ENCODE results near the gene SPACA7. TPM values are rescaled to one million over a fixed set of nuclear protein-coding genes. Genes with fewer than 3 reads are reported as not detected.

SPACA7 gene
- polyA plus RNA-seq, 3 donors = not detected

DNA sequence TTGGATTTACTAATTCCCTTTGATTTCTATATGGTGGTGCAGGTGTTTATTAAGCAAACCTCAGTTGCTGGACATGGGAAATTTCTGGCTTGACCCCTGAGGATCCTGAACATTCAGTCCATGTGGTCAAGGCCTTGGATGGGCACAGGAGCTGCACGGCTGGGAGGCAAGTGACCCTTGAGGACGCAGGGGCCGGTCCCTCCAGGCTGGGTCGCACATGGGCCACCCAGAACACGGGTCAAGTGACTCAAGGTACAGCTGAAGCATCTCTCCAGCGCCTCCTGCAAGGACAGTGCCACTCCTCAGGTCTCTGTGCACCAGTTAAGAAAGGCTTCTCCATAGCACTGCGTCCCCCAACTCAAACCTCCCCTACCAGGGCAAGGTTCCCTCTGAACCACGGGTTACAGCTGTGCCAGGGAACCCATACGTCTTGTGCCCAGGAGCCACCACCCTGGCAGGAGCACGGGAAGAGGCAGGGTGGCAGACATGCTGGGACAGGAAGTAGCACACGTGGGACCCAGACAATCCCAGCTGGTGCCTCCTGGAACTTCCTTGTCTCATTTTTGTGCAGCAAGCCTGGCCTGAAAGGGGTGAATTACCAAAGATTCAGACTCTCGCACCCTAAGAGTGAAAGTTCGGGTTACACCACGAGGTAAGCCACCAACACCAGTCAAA is 93.1 kb downstream of the SPACA7 start:
- peaks cover 0 to 4% (median 3%) of the 10 kb centered on the region in 3 donors for H3K27me3 Mint-ChIP-seq (ENCODE audit: low read depth in 3 of 3)
- H3K4me3 Mint-ChIP-seq = no peak overlapping the region
- no peaks in the 10 kb centered on the region for H3K4me1 Mint-ChIP-seq

GRCh38 chr13:112473818-112474217 is 97.7 kb downstream of the SPACA7 start:
- no peaks in the 10 kb centered on the region for H3K79me2 ChIP-seq (ENCODE audit: insufficient read depth, low read length)
- no peak overlapping the region for H3K27ac ChIP-seq (ENCODE audit: low read depth in 1 of 2, low read length in 2 of 2)
- H2AFZ ChIP-seq (ENCODE audit: insufficient read depth, low read depth, low read length, poor library complexity, severe bottlenecking) = no peak overlapping the region
- peaks cover 0 to 2% of the 10 kb centered on the region in 2 donors for H3K36me3 Mint-ChIP-seq
- no peaks in the 10 kb centered on the region for H3K4me1 ChIP-seq (ENCODE audit: control insufficient read depth in 1 of 2, insufficient read depth in 2 of 2, low read length in 2 of 2)
- no peak for DNase-seq
- peaks cover 2 to 20% (median 7%) of the 10 kb centered on the region in 7 donors for H3K9me3 Mint-ChIP-seq
- H3K9me3 ChIP-seq (replicated peaks in 1 of 2; ENCODE audit: control insufficient read depth in 1 of 2, insufficient read depth in 1 of 2, low read length in 2 of 2) = no peaks in the 10 kb centered on the region
- peaks cover 2 to 4% (median 3%) of the 10 kb centered on the region in 3 donors for H3K27me3 Mint-ChIP-seq (ENCODE audit: low read depth in 3 of 3)
- no peak overlapping the region for H3K4me2 ChIP-seq (replicated peaks; ENCODE audit: extremely low read depth, low read length, poor library complexity, severe bottlenecking)
- no peak overlapping the region for H3K9ac ChIP-seq (ENCODE audit: insufficient read depth, low read length, poor library complexity, severe bottlenecking)
- no peak overlapping the region for H3K27ac Mint-ChIP-seq
- 100% methylated on average over 1 of the region's 5 CpGs for WGBS (ENCODE audit: insufficient coverage)
- intact Hi-C loops (cut with micrococcal nuclease) = no loop called here
- TF ChIP-seq, protein P1, sequence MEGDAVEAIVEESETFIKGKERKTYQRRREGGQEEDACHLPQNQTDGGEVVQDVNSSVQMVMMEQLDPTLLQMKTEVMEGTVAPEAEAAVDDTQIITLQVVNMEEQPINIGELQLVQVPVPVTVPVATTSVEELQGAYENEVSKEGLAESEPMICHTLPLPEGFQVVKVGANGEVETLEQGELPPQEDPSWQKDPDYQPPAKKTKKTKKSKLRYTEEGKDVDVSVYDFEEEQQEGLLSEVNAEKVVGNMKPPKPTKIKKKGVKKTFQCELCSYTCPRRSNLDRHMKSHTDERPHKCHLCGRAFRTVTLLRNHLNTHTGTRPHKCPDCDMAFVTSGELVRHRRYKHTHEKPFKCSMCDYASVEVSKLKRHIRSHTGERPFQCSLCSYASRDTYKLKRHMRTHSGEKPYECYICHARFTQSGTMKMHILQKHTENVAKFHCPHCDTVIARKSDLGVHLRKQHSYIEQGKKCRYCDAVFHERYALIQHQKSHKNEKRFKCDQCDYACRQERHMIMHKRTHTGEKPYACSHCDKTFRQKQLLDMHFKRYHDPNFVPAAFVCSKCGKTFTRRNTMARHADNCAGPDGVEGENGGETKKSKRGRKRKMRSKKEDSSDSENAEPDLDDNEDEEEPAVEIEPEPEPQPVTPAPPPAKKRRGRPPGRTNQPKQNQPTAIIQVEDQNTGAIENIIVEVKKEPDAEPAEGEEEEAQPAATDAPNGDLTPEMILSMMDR (IDR thresholded peaks at IDR 0.05) = no peak
- no peaks in the 10 kb centered on the region for H3K27me3 ChIP-seq (ENCODE audit: control insufficient read depth in 2 of 2, insufficient read depth in 2 of 2, low read length in 2 of 2)
- H3K4me3 ChIP-seq (replicated peaks in 1 of 3; ENCODE audit: low read depth in 2 of 3, low read length in 3 of 3) = no peak overlapping the region
- no peaks in the 10 kb centered on the region for H3K4me1 Mint-ChIP-seq
- no peak overlapping the region for H3K4me3 Mint-ChIP-seq
- no peaks in the 10 kb centered on the region for H3K36me3 ChIP-seq (replicated peaks in 1 of 2; ENCODE audit: control insufficient read depth in 1 of 2, insufficient read depth in 2 of 2, low read length in 2 of 2)
- H4K20me1 ChIP-seq (ENCODE audit: insufficient read depth, low read length) = no peaks in the 10 kb centered on the region

More for the DNA sequence above, 93.1 kb downstream of the SPACA7 start:
- no peak overlapping the region for H3K27ac Mint-ChIP-seq
- Histone ChIP-seq H3K4me1 (ENCODE audit: control insufficient read depth in 1 of 2, insufficient read depth in 2 of 2, low read length in 2 of 2) (no peaks in the 10 kb centered on the region), H3K4me2 (replicated peaks; ENCODE audit: extremely low read depth, low read length, poor library complexity, severe bottlenecking) (no peak overlapping the region), H4K20me1 (ENCODE audit: insufficient read depth, low read length) (no peaks in the 10 kb centered on the region), H3K36me3 (replicated peaks in 1 of 2; ENCODE audit: control insufficient read depth in 1 of 2, insufficient read depth in 2 of 2, low read length in 2 of 2) (no peaks in the 10 kb centered on the region), H3K27me3 (ENCODE audit: control insufficient read depth in 2 of 2, insufficient read depth in 2 of 2, low read length in 2 of 2) (no peaks in the 10 kb centered on the region), H3K79me2 (ENCODE audit: insufficient read depth, low read length) (no peaks in the 10 kb centered on the region), H3K4me3 (replicated peaks in 1 of 3; ENCODE audit: low read depth in 2 of 3, low read length in 3 of 3) (no peak overlapping the region), H3K9me3 (replicated peaks in 1 of 2; ENCODE audit: control insufficient read depth in 1 of 2, insufficient read depth in 1 of 2, low read length in 2 of 2) (peaks cover 0 to 21% of the 10 kb centered on the region in 2 donors), H3K9ac (ENCODE audit: insufficient read depth, low read length, poor library complexity, severe bottlenecking) (no peak overlapping the region), H2AFZ (ENCODE audit: insufficient read depth, low read depth, low read length, poor library complexity, severe bottlenecking) (no peak overlapping the region), H3K27ac (ENCODE audit: low read depth in 1 of 2, low read length in 2 of 2) (no peak overlapping the region)
- DNase-seq = no peak
- intact Hi-C loops (cut with micrococcal nuclease) = no loop called here
- TF ChIP-seq, protein P1 (IDR thresholded peaks at IDR 0.05) = no peak
- WGBS (ENCODE audit: insufficient coverage) = 76% methylated on average over 11 of the region's 14 CpGs
- H3K9me3 Mint-ChIP-seq = peaks cover 5 to 37% (median 15%) of the 10 kb centered on the region in 7 donors
- peaks cover 0 to 2% of the 10 kb centered on the region in 2 donors for H3K36me3 Mint-ChIP-seq

All from CD14-positive monocyte (primary cell).